Activated CD4-positive, CD25-positive, alpha-beta regulatory T cell treated with anti-CD3 and anti-CD28 coated beads, Interleukin-2, amount 50 U/mL, for 16 hours (primary cell): Measurements from ENCODE around the gene NT5C1B.

Source experiments
- DNase-seq: peaks from one replicate; pipeline ENCODE4 v3.0.0-alpha.2; 2020; ENCODE audit warnings: low read depth, low spot score

Gene NT5C1B

DNA sequence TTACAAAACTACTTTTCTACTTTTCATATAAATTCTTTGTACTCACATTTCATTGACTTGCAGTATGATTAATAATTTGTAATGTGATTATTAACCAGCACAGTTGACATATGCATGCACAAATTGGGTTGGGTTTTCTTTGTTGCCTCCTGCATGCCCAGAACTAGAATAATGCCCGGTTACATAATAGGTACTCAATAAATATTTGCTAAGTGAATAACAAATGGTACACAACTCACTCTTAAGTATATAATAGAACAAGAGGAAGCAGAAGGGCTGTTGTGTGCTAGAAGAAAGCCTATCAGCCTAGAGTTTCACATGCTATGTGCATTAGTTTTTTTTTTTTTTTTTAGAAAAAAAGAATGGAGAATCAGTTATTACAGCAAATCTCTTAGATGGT, 38.2 kb downstream of the NT5C1B start:
- DNase-seq = no peak

DNA sequence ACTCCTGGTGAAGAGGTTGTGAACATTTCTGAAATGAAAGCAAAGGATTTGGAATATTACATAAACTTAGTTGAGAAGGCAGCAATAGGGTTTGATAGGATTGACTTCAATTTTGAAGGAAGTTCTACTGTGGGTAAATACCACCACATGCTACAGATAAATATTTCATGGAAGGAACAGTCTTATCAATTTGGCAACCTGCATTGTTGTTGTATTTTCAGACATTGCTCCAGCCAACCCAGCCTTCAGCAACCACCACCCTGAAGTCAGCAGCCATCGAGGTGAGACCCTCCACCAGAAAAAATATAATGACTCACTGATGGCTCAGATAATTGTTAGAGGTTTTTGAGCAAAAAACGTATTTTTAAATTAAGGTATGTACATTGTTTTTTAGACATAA, 38.9 kb downstream of the NT5C1B start:
- DNase-seq = no peak

GRCh38 chr2:18549083-18549482, 40.3 kb downstream of the NT5C1B start:
- no peak for DNase-seq

GRCh38 chr2:18548621-18549020, 40.7 kb downstream of the NT5C1B start:
- no peak for DNase-seq

DNA sequence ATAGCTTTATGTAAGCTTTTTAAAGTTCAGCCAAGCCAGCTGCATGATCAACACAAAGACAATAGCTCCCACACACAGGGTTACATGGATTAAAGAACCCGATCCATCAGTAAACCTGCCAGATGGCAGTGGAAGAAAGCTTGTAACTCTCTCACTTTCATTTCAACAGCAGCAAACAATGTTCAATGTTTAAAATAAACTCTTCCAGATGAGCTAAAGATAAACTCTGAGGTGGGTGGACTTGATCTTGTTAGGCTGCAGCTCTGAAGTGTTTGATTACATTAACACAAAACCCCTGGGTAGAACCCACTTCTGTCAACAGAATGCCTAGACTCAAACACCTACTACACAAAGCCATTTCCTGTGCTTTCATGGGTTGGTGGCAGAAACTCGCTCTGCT, 42.8 kb downstream of the NT5C1B start:
- no peak for DNase-seq

DNA sequence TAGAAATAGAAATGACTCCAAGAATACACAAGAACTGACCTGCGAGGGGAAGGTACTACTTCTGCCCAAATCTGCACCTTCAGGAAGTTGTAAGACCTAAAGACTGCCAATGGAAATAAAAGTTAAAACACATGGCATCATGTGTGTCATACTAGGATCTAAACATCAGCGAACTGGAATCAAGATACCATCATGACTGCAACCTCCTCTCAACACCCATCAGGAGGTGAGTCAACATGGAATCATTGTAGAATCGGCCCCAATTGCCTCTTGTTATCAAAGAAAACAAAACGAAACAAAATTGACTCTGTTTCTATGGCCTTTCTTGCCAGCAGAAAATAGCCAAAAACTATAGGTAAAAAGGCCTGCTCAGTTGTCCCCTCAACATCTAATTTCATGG, 44.0 kb downstream of the NT5C1B start:
- DNase-seq = no peak

DNA sequence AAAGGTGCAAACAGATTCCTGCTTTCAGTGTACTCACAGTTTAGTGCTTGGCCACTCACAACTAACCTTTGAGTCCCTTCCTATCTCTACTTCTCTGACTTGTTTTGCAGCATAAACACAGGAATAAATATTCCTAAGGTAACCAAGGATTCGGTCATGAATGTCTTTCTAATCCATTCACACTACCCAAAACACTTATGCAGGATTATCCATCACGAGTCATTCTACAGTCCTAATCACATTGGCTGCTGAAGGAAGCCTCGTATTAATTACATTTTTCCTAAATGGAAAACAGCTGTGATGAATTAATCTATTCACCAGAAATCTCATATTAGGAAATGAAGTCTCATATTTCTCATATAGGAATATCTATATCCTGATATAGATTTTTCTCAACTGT, 45.2 kb downstream of the NT5C1B start:
- DNase-seq = no peak

DNA sequence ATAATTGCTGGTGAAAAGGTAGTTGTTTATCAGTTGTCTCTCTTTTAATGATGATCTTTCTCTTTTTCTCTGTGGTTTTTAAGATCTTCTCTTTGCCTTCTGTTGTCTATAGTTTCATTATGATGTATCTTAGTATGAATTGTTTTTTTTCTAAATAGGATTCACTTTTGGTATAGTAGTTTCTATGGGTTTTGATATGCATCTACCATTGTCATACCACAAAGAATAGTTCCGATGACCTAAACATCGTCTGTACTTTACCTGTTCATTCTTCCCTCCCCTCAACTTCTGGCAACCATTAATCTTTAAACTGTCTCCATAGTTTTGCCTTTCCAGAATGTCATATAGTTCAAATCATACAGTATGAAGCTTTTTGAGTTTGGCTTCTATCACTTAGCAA, 48.5 kb downstream of the NT5C1B start:
- no peak for DNase-seq

GRCh38 chr2:18536697-18537096, 52.7 kb downstream of the NT5C1B start:
- DNase-seq = no peak

DNA sequence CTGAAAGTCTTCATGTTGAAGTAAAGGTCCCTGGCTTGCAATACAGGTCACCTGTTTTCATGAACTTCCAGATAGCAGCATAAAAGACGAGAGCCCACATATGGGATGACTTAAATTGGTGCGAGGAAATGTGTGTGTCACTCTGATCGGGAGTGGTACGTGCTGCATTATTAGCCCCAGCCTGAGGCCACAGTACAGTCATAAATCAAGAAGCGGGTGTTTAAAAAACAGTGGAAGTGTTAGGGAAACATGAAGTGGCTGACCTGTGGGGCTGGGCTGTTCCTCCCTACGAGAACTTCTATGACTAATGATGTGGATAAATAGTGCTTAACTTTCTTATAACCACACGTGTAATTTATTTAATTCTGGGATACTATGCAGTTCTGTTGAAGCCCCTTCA, 53.3 kb downstream of the NT5C1B start:
- DNase-seq = no peak

- no peak for DNase-seq
These were observed 58.2 kb downstream of the NT5C1B start for GRCh38 chr2:18531194-18531593.

DNA sequence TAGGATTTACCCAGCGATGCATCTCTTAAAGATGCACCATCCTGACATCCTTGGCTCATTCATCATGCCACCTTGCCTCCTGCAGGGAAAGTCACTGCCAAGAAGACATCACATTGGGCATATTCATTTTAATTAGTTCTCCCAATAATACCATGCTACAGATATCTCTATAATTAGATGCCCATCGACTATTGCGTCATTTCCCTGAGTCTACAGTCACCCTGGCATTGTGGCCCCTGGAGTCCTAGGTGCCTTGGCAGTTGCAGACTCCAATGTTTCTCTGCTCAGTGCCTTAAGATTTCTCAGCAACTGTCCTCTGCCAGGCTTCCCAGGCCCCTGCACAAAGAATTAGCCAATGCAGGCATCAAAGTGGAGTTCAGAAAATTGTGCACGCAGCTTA, 61.5 kb downstream of the NT5C1B start:
- no peak for DNase-seq

- DNase-seq = no peak
These were observed 62.0 kb downstream of the NT5C1B start for GRCh38 chr2:18527326-18527725.

DNA sequence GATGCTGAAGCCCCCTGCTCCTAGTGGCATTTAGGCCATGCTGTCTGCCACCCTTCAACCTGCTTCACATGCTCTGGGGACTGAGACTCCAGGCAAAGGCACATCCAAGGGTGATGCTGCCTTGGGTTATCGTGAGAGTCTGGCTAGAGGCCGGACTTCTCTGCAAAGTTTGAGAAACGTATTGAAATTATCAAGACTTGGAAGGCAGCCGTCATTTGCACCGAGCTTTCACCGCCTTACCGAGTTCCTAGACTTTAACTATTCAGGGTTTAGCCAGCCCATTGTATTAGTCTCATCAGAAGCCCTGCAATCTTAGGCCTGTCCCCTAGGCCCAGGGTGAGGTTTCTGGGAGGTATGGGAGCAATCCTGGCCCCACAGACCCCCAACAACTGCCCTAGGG, 62.9 kb downstream of the NT5C1B start:
- no peak for DNase-seq

DNA sequence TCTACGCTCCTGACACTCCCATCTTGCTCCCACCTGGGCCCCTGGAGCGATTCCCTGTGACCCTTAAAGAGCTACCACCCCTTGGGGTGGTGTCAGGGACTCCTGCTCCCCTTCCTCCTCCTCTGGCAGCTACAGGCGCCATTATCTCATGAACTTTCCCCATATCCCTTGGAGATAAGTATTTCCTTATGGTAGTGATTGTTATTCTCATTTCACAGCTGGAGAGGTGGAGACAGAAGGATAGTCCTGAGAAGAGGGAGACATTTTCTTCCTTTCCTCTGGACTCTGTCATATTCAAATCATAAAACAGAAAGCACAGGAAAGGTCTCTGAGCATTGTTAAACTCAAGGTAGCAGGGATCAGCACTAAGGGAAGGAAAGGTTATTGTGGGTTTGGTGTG, 63.5 kb downstream of the NT5C1B start:
- DNase-seq = no peak

DNA sequence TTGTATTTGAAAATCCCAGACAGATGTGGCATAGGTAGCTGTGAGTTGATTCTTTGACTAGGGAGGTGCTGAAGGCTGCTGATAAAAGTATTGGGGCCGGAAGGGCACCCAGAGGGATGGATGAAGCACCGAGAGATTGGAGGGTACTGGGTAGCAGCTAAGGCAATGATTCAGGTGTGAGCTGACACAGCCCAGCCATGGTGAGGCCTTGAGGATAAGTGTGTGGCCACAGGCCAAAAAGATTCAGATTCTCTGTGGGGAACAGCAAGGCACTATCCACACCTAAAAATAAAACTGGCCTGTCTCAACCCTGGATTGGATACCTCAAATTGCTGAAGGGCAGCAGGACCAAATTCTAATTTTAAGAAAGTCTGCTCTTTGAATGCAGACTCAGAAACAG, 64.1 kb downstream of the NT5C1B start:
- no peak for DNase-seq

- no peak for DNase-seq
These were observed 66.8 kb downstream of the NT5C1B start for GRCh38 chr2:18522484-18523146.

- DNase-seq = peak; percentile 51
These were observed 68.6 kb downstream of the NT5C1B start for GRCh38 chr2:18520451-18521425.

- no peak for DNase-seq
These were observed 69.4 kb downstream of the NT5C1B start for GRCh38 chr2:18519914-18520450.

DNA sequence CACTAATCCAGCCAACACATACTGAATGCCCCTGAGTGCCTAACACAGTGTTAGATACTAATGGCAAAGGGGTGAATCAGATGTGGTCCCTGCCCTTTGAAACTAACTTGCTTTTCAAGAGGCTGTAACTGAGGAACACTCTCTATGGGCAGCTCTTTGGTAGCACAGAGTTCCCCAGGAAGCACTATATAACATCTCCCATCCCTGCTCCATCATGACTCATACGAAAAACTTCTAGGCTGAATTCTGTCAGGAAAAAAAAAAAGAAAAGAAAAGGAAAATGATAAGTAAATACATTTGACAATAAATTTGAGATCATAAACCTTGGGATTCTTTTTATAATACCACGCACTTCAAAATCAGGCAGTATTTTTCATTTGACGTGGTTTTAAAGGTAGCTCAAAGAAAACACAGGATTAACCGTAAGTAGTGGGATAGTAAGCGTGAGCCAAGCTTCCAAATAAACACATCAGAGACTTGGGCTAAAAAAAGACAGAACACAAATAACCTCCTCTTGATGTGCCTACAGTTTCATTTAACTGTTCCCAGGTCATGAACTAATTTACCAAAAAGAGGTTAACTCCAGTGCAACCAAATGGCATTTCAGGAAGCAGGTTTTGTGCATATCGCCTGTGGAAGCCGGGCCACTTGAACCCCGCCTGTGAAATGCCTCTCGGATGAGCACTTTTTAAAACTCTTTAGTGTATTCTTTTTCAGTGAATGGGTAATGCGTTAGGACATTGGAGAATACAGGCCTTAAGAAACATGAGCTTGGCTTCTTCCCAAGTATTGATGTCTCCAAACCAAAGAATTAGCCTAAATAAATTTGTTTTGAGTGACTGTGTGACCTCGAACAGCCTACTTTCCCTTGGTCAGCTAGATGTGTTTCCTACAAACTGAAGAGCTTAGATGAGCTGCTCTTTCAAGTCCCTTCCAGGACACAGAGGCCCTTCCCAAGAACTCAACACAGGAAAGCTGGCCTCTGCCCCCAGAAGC, 71.0 kb downstream of the NT5C1B start:
- DNase-seq = no peak

DNA sequence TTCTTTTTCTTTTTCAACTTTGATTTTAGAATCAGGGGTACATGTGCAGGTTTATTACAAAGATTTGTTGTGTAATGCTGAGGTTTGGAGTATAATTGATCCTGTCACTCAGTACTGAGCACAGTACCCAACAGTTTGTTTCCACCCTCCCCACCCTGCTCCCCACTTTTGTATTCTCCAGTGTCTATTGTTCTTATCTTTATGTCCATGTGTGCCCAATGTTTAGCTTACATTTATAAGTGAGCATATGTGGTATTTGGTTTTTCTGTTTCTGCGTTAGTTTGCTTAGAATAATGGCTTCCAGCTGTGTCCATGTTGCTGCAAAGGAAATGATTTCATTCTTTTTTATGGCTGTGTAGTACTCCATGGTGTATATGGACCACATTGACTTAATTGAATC, 72.0 kb downstream of the NT5C1B start:
- DNase-seq = no peak

DNA sequence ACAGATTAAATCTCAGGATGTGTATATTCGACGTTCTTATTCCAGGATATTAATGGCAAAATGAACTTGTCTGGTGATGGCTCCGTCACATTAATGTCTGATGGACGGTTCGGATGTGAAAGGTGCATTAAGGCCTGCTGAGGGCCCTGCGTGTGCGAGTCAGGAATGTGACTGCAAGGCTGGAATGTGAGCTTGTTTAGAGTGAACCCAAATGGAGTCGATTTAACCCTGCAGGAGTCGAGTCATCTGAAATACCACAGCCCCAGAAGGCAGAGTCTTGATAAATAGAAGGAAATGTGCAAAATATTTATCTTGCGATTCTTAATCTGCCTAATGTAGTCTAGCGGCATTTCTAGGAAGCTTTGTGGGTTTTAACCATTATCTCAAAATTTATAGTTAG, 73.3 kb downstream of the NT5C1B start:
- DNase-seq = no peak
